Measurements from ENCODE around the gene ABTB2. TPM values are rescaled to one million over a fixed set of nuclear protein-coding genes. Genes with fewer than 3 reads are reported as not detected.

The ABTB2 gene
- polyA plus RNA-seq, 1 donor, result 8.7 TPM

GRCh38 chr11:34146866-34147265 is 210.9 kb downstream of the ABTB2 start:
- DNase-seq, result no peak

GRCh38 chr11:34146411-34146810 is 211.4 kb downstream of the ABTB2 start:
- no peak for DNase-seq

GRCh38 chr11:34145847-34146381 is 211.9 kb downstream of the ABTB2 start:
- DNase-seq, result no peak

- DNase-seq, result no peak
These were observed 212.7 kb downstream of the ABTB2 start for GRCh38 chr11:34145073-34145472.

GRCh38 chr11:34143048-34143447 is 214.8 kb downstream of the ABTB2 start:
- no peak for DNase-seq

GRCh38 chr11:34140149-34140548 is 217.7 kb downstream of the ABTB2 start:
- DNase-seq, result no peak

GRCh38 chr11:34139346-34139745 is 218.5 kb downstream of the ABTB2 start:
- DNase-seq, result no peak

GRCh38 chr11:34136420-34136819 is 221.4 kb downstream of the ABTB2 start:
- no peak for DNase-seq

GRCh38 chr11:34135439-34135838 is 222.4 kb downstream of the ABTB2 start:
- no peak for DNase-seq

- DNase-seq, result no peak
These were observed 223.0 kb downstream of the ABTB2 start for GRCh38 chr11:34134765-34135164.

- no peak for DNase-seq
These were observed 225.4 kb downstream of the ABTB2 start for GRCh38 chr11:34132261-34132965.

- no peak for DNase-seq
These were observed 229.0 kb downstream of the ABTB2 start for GRCh38 chr11:34128824-34129223.

- no peak for DNase-seq
These were observed 230.6 kb downstream of the ABTB2 start for GRCh38 chr11:34126959-34127848.

- no peak for DNase-seq
These were observed 232.7 kb downstream of the ABTB2 start for GRCh38 chr11:34124885-34125668.

- DNase-seq, result no peak
These were observed 237.2 kb downstream of the ABTB2 start for GRCh38 chr11:34120651-34121050.

GRCh38 chr11:34114471-34114870 is 243.3 kb downstream of the ABTB2 start:
- DNase-seq, result no peak

GRCh38 chr11:34114014-34114413 is 243.8 kb downstream of the ABTB2 start:
- no peak for DNase-seq

GRCh38 chr11:34111722-34112270 is 246.0 kb downstream of the ABTB2 start:
- DNase-seq, result no peak

- DNase-seq, result no peak
These were observed 251.8 kb downstream of the ABTB2 start for GRCh38 chr11:34105957-34106504.

- DNase-seq, result peak; percentile 97
These were observed 252.5 kb downstream of the ABTB2 start, which contains the start of gene NAT10 for GRCh38 chr11:34105079-34105956. NAT10 (plus strand) TSS chr11:34105629; CDS start chr11:34108226, 2,597 bp downstream.

GRCh38 chr11:34104680-34105078 is 253.1 kb downstream of the ABTB2 start:
- no peak for DNase-seq

Measured in hindlimb muscle (tissue), 1 donor.